GM18858 (cell line): ENCODE data around the gene TPP1.

Experiments used
- ATAC-seq: cut with Tn5 transposase; IDR thresholded peaks from one replicate; pipeline ENCODE4 v1.9.1; 2021; ENCODE audit not compliant: unreplicated experiment

The TPP1 gene

DNA sequence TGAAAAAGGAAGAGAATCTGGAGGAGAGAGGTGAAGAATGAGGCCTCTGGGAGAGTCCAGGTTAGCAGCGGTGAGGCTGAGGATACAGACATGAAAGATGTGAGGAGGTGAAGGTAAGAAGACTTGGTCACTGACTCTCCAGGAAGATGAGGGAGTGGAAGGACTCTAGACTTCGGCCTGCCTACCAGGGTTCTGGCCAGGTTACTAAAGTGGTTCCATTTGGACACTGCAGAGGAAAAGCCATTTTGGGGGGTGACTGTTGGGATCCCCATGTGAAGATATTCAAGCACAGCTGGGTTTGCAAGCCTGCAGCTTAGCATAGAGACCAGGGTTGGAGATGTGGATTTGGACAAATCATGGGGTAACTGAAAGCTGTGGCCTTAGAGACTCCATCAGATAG lies 28.6 kb upstream of the TPP1 start:
- no peak for ATAC-seq

DNA sequence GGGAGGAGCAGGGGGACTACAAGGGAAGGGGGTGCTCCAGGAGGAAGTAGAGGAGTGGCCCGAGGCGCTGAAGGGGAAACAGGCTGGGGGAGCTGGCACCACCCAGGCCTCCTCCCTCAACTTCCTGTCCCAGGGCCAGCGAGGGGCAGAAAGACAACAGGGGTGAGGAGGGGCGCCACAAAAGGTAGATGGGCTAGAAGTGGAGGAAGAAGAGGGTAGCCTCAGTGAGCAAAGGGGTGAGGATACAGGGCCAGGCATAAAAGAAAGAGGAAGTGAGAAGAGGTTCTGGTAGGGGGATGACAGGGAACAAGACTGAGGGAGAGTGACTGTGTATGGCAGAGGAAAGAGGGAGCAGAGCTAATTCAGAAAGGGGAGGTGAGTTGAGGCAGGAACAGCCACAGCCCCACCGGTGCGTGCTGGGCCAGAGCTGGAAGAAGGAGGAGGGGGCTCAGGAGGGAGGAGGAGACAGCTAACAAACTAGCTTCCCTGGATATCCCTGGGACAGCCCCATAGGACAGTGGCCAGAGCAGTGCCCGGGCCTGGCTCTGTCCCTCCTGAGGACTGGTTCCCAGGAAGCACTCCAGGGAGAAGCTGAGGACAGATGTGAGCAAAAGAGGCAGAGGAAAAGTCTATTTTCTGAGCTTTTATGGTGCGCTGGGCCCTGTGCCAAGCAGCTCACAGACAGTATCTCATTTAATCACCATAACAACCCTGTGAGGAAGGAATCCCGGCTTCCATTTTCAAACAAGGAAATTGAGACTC lies 27.9 kb upstream of the TPP1 start:
- ATAC-seq: peak; percentile 92

DNA sequence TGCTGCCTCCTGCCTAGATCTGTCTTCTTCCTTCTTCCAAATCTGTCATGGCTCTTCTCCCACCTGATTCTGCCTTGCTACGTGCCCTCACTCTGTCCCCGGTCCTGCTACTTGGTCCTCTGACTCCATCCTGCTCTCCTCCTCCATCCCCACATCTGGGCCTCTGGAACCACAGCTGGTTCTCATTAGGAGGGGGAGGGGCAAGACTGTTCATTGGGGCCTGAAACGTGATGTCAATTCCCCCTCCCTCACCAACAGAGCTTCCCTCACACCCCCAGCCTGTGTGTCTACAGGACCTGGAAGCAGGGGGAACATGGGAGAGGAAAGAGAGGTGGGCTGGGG lies 27.3 kb upstream of the TPP1 start:
- ATAC-seq: no peak

DNA sequence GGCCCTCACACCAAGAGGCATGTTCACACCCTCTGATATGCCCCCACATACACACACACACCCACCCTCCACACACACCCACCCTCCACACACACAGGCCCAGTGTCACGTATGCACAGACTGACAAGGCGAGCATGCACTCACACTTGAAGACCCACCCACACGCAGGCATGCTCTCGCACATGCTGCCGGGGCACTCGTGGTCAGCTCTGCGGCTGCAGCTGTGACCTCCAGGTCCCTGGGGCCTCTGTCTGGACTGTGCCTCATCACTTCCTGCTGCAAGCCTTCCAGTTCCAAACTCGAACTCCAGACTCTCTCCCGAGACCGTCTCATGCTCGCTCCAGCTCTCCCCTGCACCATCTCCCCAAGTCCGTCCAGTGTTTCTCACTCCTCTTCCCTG lies 26.8 kb upstream of the TPP1 start:
- no peak for ATAC-seq

DNA sequence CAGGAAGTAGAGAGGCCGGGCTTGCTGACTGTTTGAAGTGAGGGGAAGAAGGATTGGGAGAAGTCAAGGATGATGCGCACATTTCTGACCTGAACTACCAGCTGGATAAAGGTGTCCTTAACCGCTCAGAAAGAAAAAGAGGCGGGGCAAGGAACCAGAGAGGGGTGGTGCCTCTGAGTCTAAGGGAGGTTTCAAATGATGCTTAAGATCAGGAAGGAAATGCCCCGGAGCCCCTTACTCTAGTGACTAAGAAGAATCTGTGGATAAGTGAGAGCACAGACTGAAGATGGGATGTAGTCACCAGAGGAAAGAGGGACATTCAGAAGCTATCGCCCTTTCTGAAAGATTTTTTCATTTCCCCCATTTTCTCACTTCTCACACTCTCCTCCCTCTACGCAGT lies 23.7 kb upstream of the TPP1 start:
- ATAC-seq: no peak

DNA sequence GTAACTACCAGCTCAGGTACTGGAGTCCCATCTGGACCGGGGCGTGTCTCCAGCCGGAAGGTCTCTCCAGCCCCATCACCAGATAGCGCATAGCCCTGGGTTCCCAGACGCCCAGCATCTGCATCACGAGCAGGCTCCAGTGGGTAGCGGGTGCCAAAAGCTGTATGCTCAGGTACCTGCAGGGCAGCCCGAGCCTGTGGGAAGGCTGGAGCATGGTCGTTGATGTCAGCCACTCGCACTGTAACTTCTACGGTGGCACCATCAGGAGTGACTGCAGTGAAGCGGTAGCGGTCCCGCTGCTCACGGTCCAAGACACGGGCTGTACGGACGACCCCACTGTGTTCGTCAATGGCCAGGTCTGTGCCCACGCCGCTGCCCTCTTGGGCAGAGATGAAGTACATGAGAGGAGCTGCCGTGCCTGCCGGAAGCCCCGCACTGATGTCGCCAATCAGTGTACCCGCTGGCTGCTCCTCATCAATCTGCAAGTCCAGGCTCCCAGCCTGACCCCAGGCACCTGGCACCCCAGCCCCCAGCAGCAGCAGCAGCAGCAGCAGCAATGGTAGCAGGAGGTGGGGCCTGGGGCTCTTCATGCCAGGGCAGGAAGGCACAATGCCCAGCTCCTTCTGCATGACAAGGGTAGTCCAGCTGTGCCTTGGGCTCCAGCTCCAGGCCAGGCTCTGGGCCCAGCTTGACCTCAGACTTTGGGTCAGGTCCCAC lies 21.9 kb upstream of the TPP1 start:
- ATAC-seq: no peak

DNA sequence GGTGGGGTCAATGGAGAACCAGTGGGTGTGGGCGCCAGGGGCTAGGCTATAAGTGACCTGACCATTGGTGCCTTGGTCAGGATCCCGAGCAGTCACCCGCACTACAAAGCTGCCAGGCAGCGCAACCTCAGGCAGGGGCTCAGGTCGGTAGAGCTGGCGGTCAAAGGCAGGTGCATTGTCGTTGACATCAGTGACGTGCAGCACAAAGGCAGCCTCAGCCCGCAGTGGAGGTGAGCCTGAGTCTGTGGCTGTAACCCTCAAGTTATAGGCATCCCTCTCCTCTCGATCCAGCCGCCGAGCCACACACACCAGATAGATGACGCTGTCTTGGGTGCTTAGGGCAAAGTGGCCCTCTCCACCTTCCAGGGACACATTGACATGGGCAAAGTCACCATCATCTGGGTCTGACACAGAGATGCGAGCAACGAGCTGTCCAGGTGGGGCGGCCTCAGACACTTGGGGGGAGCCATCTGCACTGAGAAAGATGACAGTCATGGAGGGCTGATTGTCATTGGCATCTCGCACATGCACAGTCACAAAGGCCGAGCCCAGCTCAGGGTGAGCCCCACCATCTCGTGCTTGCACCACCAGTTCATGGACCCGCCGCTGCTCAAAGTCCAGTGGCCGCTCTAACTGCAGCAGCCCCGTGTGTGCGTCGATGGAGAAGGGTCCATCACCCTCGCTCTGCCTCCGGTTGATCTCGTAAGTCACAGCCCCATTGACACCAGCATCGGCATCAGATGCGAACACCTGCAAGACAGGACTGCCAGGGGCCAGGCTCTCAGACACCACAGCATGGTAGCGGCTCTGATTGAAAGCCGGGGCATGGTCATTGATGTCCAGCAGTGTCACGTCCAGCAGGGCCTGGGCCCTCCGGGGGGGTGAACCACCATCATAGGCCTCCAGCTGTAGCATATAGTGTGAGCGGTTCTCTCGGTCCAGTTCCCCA lies 21.1 kb upstream of the TPP1 start:
- ATAC-seq: no peak

DNA sequence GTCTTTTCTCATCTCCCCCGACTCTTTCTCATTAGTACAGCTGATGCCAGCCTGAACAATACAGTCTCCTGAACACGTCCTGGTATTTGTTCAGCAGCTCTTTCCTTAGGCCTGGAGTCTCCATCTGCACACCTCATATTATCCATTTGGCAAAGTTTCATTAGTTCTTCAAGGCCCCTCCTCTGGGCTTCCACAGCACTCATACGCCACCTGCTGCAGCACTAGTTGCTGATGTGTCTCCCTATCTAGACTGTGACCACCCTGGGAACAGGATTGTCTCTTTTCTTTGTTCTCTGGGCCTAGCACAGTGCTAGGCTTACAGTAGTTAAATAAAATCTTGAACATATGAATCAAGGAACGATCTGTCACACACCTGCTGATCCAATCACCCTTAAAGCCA lies 19.2 kb upstream of the TPP1 start:
- ATAC-seq: no peak

DNA sequence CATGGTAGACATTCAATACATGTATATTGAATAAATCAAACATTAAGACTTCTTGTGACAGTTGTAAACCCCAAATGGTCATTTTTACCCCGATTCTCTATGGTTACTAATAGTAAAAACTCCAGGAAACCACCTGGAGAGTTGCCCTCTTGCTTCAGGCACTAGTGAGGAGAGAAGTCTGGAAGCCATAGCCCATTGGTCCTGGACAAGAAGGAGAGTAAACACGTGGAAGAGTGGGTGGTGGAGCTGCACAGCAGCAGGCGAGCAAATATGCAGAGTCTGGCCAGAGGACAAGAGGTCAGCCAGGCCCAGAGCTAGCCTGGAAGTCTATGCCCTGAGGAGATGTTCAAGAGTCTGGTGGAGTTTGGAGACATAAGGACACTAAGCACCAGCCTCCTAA lies 18.6 kb upstream of the TPP1 start:
- no peak for ATAC-seq

DNA sequence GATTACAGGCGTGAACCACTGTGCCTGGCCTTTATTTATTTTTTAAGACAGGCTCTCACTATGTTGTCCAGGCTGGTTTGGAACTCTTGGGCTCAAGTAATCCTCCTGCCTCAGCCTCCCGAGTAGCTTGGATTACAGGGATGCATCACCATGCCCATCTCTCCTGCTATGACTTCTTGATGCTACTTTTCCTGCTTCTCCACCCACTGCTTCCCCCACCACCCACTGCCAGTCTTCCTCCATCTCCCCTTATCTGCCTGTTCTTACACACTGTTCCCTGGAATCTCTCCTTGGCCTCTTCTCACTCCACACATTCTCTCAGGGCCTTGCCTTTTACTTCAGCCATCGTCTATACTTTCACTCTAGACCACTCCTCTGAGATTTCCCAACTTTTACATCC lies 17.3 kb upstream of the TPP1 start:
- ATAC-seq: no peak

DNA sequence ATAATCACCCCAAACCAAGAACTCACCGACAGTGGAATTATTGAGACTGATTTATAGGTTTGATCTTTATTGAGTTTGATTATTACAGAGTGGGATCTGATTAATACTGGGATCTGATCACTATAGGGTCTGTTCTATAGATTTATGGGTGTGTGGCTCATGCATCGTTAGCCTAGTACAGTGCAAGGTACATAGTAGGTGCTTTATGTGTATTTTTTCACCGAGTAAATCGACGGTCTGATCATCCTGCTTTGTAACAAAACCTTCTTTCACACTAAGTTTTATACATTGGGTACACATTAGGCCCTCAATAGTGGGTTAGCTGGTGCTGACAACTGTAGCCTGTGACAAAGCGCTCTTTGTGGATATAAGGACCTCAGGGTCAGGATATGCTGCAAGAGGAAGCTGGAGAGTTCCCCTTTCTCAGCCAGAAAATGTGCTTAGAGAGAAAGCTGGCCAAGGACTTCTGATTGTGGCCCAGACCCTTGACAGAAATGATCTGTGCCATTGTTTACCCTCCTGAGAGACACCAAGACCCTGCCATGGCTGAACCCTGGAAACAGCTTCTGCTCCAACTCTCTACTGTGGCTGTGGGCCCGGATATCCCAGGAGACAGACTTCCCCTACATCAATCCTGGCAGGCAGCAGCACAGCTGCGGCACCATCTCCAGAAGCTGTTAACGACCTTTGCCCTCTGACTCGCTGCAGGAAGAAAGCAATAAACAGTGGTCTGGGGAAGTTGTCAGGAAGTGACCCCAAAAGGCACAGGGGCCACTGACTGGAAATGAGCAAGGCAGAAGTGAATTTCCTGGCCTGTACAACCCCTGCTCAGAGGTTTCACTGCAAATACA lies 16.1 kb upstream of the TPP1 start:
- ATAC-seq: no peak

DNA sequence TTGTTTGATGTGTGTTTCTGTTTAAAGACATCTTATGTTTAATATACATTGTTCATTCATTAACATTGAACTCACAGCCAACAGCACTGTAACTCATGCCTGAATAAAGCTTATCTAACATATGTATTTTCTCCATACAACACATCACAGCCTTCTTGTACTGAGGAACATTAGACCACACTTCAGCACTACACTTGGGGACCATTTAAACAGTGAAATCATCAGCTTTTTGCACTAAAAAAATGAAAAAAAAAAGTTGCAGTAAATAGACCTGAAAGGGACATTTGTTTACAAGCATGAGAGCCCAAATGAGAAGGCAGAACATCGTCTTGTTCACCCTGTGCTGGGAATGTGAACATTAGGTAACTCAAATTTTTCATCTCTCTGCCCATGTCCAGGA lies 15.3 kb upstream of the TPP1 start:
- no peak for ATAC-seq

DNA sequence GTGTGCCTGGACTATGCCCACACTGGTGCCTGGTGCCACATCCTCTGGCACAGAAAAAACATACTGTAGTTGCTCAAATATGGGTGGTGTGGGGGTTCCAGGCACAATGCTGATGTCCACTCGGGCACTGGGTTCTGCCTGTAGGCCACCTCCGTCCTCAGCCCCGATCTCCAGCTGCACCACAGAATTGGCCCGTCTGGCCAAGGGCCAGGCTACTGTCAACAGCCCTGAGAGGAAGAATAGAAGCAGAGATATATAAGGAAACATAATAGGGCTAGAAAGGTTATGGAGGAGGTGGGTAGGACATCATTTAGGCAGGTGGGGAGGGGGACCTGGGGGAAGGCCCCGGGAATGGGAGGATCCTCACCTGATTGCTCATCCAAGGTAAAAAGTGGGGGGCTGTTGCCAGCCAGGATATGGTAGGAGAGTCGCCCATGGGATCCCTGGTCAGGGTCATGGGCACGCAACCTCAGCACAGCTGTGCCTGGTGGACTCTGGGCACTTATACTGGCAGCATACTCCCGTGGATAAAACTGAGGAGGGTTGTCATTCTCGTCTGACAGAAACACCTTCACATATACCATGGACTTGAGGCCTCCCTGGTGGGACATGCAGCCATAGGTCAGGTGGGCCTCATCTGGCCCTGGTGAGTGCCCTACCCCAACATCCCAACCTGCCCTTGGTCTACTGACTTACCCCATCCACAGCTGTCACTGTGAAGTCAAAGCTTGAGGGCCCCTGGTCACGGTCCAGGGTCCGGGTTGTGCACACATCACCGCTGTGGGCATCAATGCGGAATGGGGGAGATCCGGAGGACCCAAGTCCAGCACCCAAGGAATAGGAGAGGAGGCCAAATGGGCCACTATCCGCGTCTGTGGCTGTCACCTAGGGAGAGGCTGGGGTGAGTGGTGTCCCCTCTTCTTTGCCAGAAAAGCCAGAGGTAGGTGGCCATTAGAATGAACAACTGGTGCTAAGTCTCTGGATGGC lies 14.5 kb upstream of the TPP1 start:
- no peak for ATAC-seq

DNA sequence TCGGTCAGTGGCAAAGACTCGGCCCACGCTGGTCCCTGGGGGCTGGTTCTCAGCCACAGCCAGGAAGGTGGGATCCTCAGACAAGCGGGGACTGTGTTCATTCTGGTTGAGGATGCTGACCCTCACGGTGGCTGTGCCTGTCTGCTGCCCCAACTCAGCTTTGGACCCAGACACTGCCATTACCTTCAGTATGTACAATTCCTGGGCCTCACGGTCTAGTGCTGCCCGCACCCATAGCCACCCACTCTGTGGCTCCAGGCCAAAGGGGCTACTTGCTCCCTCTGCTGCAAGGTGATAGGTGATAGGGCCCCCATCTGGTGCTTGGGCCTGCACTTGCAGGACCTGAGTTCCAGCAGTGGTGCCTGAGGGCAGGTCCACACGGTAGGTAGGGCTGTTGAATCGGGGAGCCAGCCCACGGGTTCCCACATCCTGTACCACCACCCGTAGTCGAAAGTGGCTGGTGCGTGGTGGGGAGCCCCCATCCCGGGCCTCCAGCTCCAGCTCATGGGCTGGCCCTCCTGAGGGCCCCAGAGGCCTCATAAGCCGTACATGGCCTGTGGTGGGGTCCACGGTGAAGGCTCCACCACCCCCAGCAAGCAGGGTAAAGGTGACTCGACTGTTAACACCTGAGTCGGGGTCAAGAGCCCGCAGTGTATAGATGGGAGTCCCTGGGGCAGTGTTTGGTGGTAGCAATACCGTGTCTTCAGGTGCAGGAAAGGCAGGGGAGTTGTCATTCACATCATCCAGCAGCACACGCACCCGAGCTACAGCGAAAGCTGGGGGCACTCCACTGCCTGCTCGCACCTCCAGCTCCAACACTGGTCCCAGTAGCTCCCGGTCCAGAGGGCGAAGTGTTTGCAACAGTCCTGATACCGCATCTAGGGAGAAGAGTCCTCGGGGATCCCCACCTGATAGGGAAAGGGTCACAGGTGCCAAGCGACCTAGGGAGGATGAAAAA lies 13.2 kb upstream of the TPP1 start:
- ATAC-seq: no peak

DNA sequence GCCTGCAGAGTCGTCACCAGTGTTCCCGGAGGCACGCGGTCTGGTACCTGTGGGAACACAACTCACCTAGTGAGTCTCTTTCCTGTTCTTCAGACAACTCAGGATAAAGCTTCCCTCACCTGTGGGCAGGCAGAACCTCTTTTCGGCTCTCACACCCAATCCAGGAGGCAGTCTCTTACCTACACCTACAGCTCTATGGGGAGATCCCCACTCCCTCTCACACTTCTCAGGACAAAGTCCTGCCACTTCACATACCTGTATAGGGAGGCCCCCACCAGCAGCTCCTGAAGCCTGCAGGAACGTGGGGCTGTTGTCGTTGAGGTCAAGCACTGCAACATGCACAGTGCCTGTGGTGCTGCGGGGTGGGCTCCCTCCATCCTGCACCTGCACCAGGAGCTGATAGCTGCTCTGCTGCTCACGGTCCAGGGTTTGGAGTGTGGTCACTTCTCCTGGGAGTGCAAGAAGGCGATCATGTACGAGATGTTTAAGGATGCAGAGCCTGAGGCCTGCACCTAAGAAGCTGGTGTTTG lies 12.2 kb upstream of the TPP1 start:
- no peak for ATAC-seq

DNA sequence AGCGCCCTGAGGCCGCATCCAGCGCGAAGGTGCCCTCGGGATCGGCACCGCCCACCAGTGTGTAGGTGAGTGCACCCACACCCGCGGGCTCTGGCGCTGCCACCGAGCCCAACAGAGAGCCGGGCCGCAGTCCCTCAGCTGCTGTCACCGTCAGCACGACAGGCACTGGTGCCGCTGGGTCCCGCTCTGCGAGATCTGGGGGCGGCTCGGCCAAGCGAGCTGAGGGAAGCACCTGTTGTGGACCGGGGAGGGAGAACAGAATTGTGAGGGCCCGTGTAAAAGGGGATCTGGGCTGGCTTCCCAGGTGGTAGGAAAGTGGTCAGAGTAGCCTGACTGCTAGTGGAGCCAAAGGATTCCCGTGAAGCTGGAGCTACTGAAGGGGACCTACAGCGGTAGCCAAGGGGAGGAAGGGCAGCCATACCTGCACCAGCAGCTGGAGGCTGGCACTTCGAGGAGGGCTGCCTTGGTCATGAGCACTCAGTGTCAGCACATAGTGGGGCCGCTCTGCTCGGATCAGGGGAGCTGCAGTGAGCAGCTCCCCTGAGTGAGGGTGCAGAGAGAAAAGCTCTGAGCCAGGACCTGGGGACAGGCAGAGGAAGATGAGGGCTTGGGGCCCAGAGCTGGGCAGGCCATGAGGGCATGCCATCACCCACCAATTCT lies 11.5 kb upstream of the TPP1 start:
- ATAC-seq: no peak

DNA sequence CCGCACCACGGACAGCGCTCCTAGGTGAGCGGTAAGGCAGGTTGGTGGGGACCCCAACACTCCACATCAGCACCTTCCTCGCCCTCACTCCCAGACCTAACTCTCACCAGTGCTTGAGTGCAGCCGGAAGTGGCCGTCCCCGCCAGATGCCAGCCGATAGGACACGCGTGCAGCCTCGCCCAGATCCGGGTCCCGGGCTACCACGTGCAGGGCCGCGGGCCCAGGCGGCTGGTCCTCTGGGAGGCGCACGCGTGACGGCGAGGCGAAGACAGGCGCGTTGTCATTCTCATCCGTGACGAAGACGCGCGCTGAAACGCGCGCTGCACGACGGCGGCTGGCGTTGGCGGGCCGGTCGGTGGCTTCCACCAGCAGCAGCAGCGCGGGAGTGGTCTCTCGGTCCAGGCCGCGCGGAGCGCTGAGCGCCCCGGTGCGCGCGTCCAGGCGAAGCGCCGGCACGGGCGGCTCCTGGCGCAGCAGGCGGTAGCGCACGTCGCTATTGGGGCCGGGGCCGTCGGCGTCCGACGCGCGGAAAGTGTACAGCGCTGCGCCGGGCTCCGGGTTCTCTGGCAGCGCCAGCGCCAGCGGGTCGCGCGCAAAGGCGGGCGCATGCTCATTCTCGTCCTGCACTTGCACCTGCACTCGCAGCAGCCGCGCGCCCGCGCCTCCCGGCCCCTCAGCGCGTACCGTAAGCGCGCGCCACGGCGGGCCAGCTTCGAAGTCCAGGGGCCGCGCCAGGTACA lies 10.8 kb upstream of the TPP1 start:
- ATAC-seq: no peak
